Common myeloid progenitor, CD34-positive (primary cell): Measurements from ENCODE around the gene ACSM3.
"Not testable (repeated sequence)": the region's sequence is repeated elsewhere in the genome, so short reads cannot be mapped to it uniquely, and the experiment has no call there.

Source experiments
- CTCF ChIA-PET: fragments of 350-600 bp; sonication (Branson Sonifier 250); formaldehyde crosslinking; loops from one replicate; lab custom pipeline; 2021; ENCODE audit warnings: antibody characterized with exemption; lab: Charles Lee
- POLR2A ChIA-PET: fragments of 350-600 bp; sonication (Branson Sonifier 250); formaldehyde crosslinking; loops from one replicate; lab custom pipeline; 2021; ENCODE audit warnings: antibody characterized with exemption; lab: Charles Lee
- DNase-seq, 3 donors: peaks; one replicate each; pipeline versions ENCODE4 v3.0.0 to v3.0.0-alpha.2; 2013
- H3K27ac ChIP-seq, 2 experiments: 1 replicate in 1 of 2; 2 replicates in 1 of 2; pipeline ENCODE4 v1.7.0; 2013; ENCODE audit warnings: inconsistent platforms in 2 of 2, low read length in 2 of 2, mild to moderate bottlenecking in 2 of 2, low read depth in 1 of 2, moderate library complexity in 1 of 2; ENCODE audit not compliant: severe bottlenecking in 2 of 2, insufficient read depth in 1 of 2, poor library complexity in 1 of 2
- H3K27me3 ChIP-seq, 5 experiments: replicated peaks in 2 of 5; 1 replicate in 3 of 5; 2 replicates in 2 of 5; pipeline versions ENCODE4 v1.6.1 to v1.7.0; 2013; ENCODE audit warnings: low read length in 4 of 5, mild to moderate bottlenecking in 2 of 5, moderate library complexity in 2 of 5, inconsistent platforms in 1 of 5; ENCODE audit not compliant: insufficient read depth in 5 of 5, control insufficient read depth in 4 of 5
- H3K36me3 ChIP-seq, 4 experiments: 1 replicate in 2 of 4; 2 replicates in 2 of 4; pipeline versions ENCODE4 v1.6.1 to v1.7.0; 2013; ENCODE audit warnings: low read length in 3 of 4, control low read depth in 1 of 4, mild to moderate bottlenecking in 1 of 4; ENCODE audit not compliant: control insufficient read depth in 4 of 4, insufficient read depth in 4 of 4
- H3K4me1 ChIP-seq, 4 experiments: 1 replicate in 3 of 4; 2 replicates in 1 of 4; pipeline versions ENCODE4 v1.6.1 to v1.7.1; 2013; ENCODE audit warnings: low read length in 3 of 4, mild to moderate bottlenecking in 3 of 4, control low read depth in 1 of 4, inconsistent platforms in 1 of 4, moderate library complexity in 1 of 4; ENCODE audit not compliant: control insufficient read depth in 4 of 4, insufficient read depth in 4 of 4; ENCODE audit errors: control extremely low read depth in 1 of 4
- H3K4me3 ChIP-seq, 7 experiments: 1 replicate in 4 of 7; 2 replicates in 3 of 7; pipeline versions ENCODE4 v1.5.1 to v1.7.0; 2013; ENCODE audit warnings: mild to moderate bottlenecking in 7 of 7, low read length in 6 of 7, moderate library complexity in 6 of 7, inconsistent platforms in 2 of 7, low read depth in 2 of 7, control low read depth in 1 of 7; ENCODE audit not compliant: insufficient read depth in 4 of 7, control insufficient read depth in 1 of 7; ENCODE audit errors: extremely low read depth in 1 of 7
- H3K9me3 ChIP-seq, 5 experiments: 1 replicate in 4 of 5; 2 replicates in 1 of 5; pipeline versions ENCODE4 v1.6.1 to v1.7.1; 2013; ENCODE audit warnings: low read length in 4 of 5, mild to moderate bottlenecking in 2 of 5, inconsistent platforms in 1 of 5, low read depth in 1 of 5, moderate library complexity in 1 of 5; ENCODE audit not compliant: control insufficient read depth in 4 of 5, insufficient read depth in 2 of 5; ENCODE audit errors: control extremely low read depth in 1 of 5
- WGBS: methylation state at CpG from one replicate; pipeline ENCODE4 v1.1.5; 2013; ENCODE audit not compliant: insufficient coverage; 5-methylcytosine and 5-hydroxymethylcytosine counted together

The ACSM3 gene

GRCh38 chr16:20753727-20754126, 10.1 kb upstream of the ACSM3 start:
- DNase-seq: no peak
- Histone ChIP-seq H3K9me3 (peaks cover 0 to 8% (median 4%) of the 10 kb centered on the region in 5 experiments), H3K4me1 (no peaks in the 10 kb centered on the region), H3K4me3 (no peak overlapping the region), H3K27ac (no peak overlapping the region), H3K27me3 (no peaks in the 10 kb centered on the region), H3K36me3 (peaks cover 0 to 5% (median 0%) of the 10 kb centered on the region in 4 experiments)
- 100% methylated on average over 1 of the region's 1 CpG for WGBS
- ChIA-PET CTCF (interaction anchor here (1.6 kb wide), 1 partner anchor 25 kb away, joined by 5 read pairs; no protein-coding TSS in a partner anchor), POLR2A (no interaction called here)

- Histone ChIP-seq H3K27me3 (no peaks in the 10 kb centered on the region), H3K27ac (no peak overlapping the region), H3K4me1 (peaks cover 0 to 2% (median 0%) of the 10 kb centered on the region in 4 experiments), H3K36me3 (no peaks in the 10 kb centered on the region), H3K4me3 (no peak overlapping the region), H3K9me3 (peaks cover 0 to 5% (median 2%) of the 10 kb centered on the region in 5 experiments)
- CTCF ChIA-PET: interaction anchor here (1.1 to 1.6 kb wide), 3 partner anchors 9 to 24 kb away, joined by 3 to 5 read pairs (median 4); partner anchors contain the start of gene ACSM3
- no CpG with 5 or more reads among the region's 1 CpG for WGBS
- no peak for DNase-seq
- POLR2A ChIA-PET: no interaction called here
Observed at GRCh38 chr16:20755238-20755637, 8.6 kb upstream of the ACSM3 start.

- H3K4me3 ChIP-seq, DNase-seq, H3K36me3 ChIP-seq, CTCF ChIA-PET, POLR2A ChIA-PET, H3K27ac ChIP-seq, H3K27me3 ChIP-seq, H3K4me1 ChIP-seq, H3K9me3 ChIP-seq: not testable (repeated sequence)
- no CpG with 5 or more reads among the region's 5 CpGs for WGBS
Observed at GRCh38 chr16:20755799-20756198, 8.0 kb upstream of the ACSM3 start.

GRCh38 chr16:20760346-20760745, 3.5 kb upstream of the ACSM3 start:
- CTCF ChIA-PET: interaction anchor here (1.3 kb wide), 1 partner anchor 28 kb away, joined by 3 read pairs; no protein-coding TSS in a partner anchor
- no CpG with 5 or more reads among the region's 2 CpGs for WGBS
- POLR2A ChIA-PET: no interaction called here
- Histone ChIP-seq H3K4me3 (no peak overlapping the region), H3K27me3 (no peaks in the 10 kb centered on the region), H3K36me3 (no peaks in the 10 kb centered on the region), H3K9me3 (peaks cover 0 to 23% (median 5%) of the 10 kb centered on the region in 5 experiments), H3K27ac (peak overlapping the region in 1 of 2 experiments; percentile 51), H3K4me1 (peaks cover 0 to 24% (median 17%) of the 10 kb centered on the region in 4 experiments)
- peak in 1 of 3 donors; percentile 44 for DNase-seq

GRCh38 chr16:20761175-20761574, 2.6 kb upstream of the ACSM3 start:
- H3K4me1 ChIP-seq: peaks cover 0 to 24% (median 19%) of the 10 kb centered on the region in 4 experiments
- no peak for DNase-seq
- H3K9me3 ChIP-seq: peaks cover 0 to 23% (median 5%) of the 10 kb centered on the region in 5 experiments
- H3K36me3 ChIP-seq: no peaks in the 10 kb centered on the region
- no peaks in the 10 kb centered on the region for H3K27me3 ChIP-seq
- CTCF ChIA-PET: interaction anchor here (1.3 kb wide), 1 partner anchor 27 kb away, joined by 3 read pairs; no protein-coding TSS in a partner anchor
- no peak overlapping the region for H3K27ac ChIP-seq
- POLR2A ChIA-PET: no interaction called here
- 100% methylated on average over 1 of the region's 1 CpG for WGBS
- no peak overlapping the region for H3K4me3 ChIP-seq

- ChIA-PET CTCF (interaction anchor here (1.0 kb wide), 1 partner anchor 11 kb away, joined by 3 read pairs; no protein-coding TSS in a partner anchor), POLR2A (no interaction called here)
- peaks cover 0 to 23% (median 5%) of the 10 kb centered on the region in 5 experiments for H3K9me3 ChIP-seq
- no peaks in the 10 kb centered on the region for H3K36me3 ChIP-seq
- H3K4me3 ChIP-seq: peak overlapping the region in 3 of 7 experiments; percentile 13 to 83 (median 74)
- peak overlapping the region in 1 of 2 experiments; percentile 79 for H3K27ac ChIP-seq
- no peak for DNase-seq
- no CpG with 5 or more reads among the region's 3 CpGs for WGBS
- no peaks in the 10 kb centered on the region for H3K27me3 ChIP-seq
- H3K4me1 ChIP-seq: peaks cover 0 to 31% (median 19%) of the 10 kb centered on the region in 4 experiments
Observed at GRCh38 chr16:20762404-20763123, 1.2 kb upstream of the ACSM3 start.

- ChIA-PET POLR2A (interaction anchor here (1.1 kb wide), 2 partner anchors 19 to 23 kb away, joined by 3 read pairs; partner anchors contain the start of gene THUMPD1), CTCF (interaction anchor here (1.1 to 3.1 kb wide), 4 partner anchors 9 to 19 kb away, joined by 4 to 9 read pairs (median 8); no protein-coding TSS in a partner anchor)
- peaks cover 0 to 20% (median 5%) of the 10 kb centered on the region in 5 experiments for H3K9me3 ChIP-seq
- not testable (repeated sequence) for H3K36me3 ChIP-seq, H3K27me3 ChIP-seq, DNase-seq
- peak overlapping the region in 1 of 2 experiments; percentile 55 for H3K27ac ChIP-seq
- peak overlapping the region in 4 of 7 experiments; percentile 5 to 72 (median 37) for H3K4me3 ChIP-seq
- H3K4me1 ChIP-seq: peaks cover 0 to 38% (median 19%) of the 10 kb centered on the region in 4 experiments
- WGBS: 80% methylated on average over 1 of the region's 1 CpG
Observed at GRCh38 chr16:20764448-20764847, 634 bp downstream of the ACSM3 start.
